GM10248 (cell line): ENCODE data around the gene NOM1.

Experiments
- CTCF ChIA-PET: fragments of 300-600 bp; sonication (Branson Sonifier 250); formaldehyde crosslinking; extraction: SDS; loops from one replicate; lab custom pipeline; 2021; ENCODE audit warnings: antibody characterized with exemption; lab: Yijun Ruan, JAX
- POLR2A ChIA-PET: fragments of 350-650 bp; sonication (Branson Sonifier 250); formaldehyde crosslinking; extraction: SDS; loops from one replicate; lab custom pipeline; 2020; ENCODE audit warnings: antibody characterized with exemption; lab: Yijun Ruan, JAX
- DNase-seq: peaks from one replicate; pipeline ENCODE4 v3.0.0; 2012; ENCODE audit errors: extremely low spot score
- TF ChIP-seq, protein P1 (sequence below): IDR thresholded peaks from 2 replicates; pipeline ENCODE4 v1.5.1; 2012; ENCODE audit warnings: mild to moderate bottlenecking, low read depth; ENCODE audit errors: extremely low read depth, missing control alignments, control extremely low read depth

The NOM1 gene

DNA sequence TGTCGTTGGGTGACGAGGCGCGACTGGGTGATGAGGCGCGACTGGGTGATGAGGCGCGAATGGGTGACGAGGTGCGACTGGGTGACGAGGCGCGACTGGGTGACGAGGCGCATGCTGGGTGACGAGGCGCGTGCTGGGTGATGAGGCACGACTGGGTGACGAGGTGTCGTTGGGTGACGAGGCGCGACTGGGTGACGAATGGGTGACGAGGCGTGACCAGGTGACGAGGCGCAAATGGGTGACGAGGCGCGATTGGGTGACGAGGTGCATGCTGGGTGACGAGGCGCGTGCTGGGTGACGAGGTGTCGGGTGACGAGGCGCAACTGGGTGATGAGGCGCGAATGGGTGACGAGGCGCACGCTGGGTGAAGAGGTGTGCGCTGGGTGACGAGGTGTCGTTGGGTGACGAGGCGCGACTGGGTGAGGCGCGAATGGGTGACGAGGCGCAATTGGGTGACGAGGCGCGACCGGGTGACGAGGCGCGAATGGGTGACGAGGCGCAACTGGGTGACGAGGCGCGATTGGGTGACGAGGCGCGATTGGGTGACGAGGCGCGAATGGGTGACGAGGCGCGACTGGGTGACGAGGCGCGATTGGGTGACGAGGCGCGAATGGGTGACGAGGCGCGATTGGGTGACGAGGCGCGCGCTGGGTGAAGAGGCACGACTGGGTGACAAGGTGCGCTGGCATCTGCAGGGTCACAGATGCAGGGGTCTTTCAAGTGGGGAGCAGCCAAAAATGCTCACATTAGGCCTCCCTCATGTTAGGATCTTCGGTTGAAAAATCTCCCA lies 7.9 kb upstream of the NOM1 start:
- no peak for DNase-seq
- CTCF ChIA-PET: no interaction called here
- TF ChIP-seq, protein P1, sequence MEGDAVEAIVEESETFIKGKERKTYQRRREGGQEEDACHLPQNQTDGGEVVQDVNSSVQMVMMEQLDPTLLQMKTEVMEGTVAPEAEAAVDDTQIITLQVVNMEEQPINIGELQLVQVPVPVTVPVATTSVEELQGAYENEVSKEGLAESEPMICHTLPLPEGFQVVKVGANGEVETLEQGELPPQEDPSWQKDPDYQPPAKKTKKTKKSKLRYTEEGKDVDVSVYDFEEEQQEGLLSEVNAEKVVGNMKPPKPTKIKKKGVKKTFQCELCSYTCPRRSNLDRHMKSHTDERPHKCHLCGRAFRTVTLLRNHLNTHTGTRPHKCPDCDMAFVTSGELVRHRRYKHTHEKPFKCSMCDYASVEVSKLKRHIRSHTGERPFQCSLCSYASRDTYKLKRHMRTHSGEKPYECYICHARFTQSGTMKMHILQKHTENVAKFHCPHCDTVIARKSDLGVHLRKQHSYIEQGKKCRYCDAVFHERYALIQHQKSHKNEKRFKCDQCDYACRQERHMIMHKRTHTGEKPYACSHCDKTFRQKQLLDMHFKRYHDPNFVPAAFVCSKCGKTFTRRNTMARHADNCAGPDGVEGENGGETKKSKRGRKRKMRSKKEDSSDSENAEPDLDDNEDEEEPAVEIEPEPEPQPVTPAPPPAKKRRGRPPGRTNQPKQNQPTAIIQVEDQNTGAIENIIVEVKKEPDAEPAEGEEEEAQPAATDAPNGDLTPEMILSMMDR: no peak
- POLR2A ChIA-PET: no interaction called here

DNA sequence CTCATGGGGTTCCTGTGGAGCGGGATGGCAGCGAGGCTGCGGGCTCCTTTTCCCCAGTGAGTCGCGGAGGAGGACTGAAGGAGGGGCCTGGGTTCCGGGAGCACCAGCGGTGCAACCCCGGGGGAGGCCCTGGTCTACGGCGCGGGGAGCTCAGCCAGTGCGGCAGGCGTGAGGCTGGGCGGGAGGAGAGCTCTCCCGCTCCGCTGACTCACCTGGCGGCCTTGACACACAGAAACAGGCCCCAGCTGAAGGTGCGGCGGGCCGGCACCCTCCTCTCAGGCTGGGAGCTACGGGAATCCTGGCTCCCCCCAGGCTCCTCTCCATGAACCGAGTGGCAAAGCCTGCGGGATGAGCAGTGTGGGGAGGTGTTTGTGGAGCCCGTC lies 6.8 kb upstream of the NOM1 start:
- CTCF ChIA-PET: interaction anchor here (0.9 to 1.4 kb wide), 2 partner anchors 27 to 331 kb away, joined by 3 to 8 read pairs; no protein-coding TSS in a partner anchor
- TF ChIP-seq, protein P1: no peak
- POLR2A ChIA-PET: no interaction called here
- no peak for DNase-seq

DNA sequence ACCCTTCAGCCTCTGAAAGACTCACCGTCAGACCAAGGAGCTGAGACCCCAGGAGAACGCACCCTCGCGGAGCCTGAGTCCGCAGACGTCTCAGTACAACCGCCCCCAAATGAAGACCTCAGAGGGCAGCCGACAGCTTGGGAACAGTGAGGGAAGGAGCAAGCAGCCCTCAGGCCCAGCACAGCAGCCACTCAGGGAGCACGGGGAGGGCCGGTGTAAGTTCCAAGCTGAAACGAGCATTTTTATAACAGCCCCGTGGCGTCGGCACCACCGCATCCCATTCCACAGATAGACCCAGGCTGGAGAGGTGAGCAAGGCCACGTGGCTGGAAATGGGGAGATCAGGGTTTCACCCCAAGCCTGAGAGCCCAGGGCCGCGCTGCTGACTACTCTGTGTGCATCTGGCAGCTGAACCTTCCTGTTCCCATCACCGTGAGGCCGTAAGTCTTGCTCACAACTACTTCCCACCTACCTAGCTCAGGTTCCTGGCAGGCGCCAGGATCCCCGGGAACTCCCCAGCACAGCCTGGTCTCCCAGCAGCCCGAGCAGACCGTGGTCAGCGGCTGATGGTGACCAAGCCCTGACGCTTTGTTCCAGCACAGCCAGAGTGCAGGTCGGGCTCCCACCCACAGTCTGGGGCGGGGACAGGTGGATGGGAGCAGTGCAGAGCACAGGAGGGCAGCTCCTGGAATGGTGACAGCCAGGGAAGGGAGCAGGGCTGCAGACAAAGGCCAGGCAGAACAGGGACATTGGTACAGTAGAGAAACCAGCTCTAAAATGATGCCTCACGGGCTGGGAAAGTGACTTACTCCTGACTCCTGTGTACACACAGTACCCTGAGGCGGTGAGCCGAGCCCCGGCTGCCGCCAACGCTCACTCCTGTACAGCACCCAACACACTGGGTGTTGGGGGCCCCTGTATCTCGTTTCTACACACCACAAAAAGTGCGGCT lies 6.1 kb upstream of the NOM1 start:
- POLR2A ChIA-PET: no interaction called here

DNA sequence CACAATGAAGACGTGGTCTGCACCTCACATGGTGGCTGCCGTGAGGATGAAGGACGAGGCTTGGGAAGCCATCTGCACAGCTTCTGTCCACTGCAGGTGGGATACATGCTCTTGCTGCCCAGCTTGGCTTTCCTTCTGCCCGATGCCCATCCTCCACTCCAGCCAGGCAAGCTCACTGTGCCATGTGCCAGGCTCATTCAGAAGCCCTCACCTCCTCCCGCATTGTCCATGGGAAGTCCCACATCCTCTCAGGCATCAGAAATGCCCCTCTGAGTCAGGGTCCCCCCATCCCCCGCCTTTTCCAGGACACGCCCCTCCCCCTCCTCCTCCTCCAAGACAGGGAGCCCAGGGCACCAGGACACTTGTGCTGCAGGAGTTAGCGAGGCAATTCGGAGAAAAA lies 4.6 kb upstream of the NOM1 start:
- no peak for DNase-seq
- ChIA-PET POLR2A (interaction anchor here (0.6 kb wide), 1 partner anchor 14 kb away, joined by 3 read pairs; no protein-coding TSS in a partner anchor), CTCF (no interaction called here)
- TF ChIP-seq, protein P1: no peak

More for the DNA sequence above, 6.1 kb upstream of the NOM1 start:
- CTCF ChIA-PET: interaction anchor here (0.9 to 1.4 kb wide), 2 partner anchors 27 to 331 kb away, joined by 3 to 8 read pairs; no protein-coding TSS in a partner anchor
- DNase-seq: no peak
- TF ChIP-seq, protein P1: no peak

DNA sequence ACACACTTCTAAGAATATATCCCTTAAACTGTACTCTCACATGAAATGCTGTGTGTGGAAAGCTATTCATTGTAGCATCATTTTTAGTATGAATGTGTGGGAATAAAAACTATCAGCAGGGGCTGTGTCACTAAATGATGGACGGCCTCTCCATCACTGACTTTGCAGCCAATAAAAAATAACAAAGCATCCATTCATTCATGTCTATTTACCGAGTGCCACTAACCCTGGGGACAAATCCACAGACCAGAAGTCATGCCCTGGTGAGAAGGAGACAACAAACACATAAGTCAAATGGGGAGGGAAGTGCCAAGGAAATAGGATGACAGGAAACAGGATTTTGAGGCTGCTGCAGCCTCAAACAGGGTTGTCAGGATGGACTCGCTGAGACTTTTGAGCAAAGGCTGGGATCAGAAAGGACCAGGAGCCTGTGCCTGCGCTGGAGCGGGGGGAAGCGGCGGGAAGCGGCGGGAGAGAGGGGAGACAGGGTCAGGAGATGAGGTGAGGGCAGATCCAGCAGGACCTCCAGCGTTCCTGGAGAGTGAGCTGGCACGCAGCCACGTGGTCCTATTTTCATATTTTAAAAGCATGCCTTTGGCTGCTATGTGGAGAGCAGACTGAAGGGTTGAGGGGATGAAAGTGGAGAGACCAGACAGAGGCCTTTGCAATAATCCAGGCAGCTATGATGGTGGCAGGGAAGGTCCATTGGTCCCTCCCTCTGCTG lies 2.2 kb upstream of the NOM1 start:
- CTCF ChIA-PET: interaction anchor here (0.8 to 2.7 kb wide), 2 partner anchors 23 to 26 kb away, joined by 3 to 13 read pairs; no protein-coding TSS in a partner anchor
- no peak for DNase-seq

More for the DNA sequence above, 2.2 kb upstream of the NOM1 start:
- TF ChIP-seq, protein P1: no peak
- POLR2A ChIA-PET: no interaction called here
